ENCODE data around the gene GLB1L2.

GLB1L2 gene

GRCh38 chr11:134372536-134372935 lies 40.7 kb downstream of the GLB1L2 start:
- no peak overlapping the region for H3K27ac ChIP-seq (ENCODE audit: low read length)
- no peak overlapping the region for H3K9ac ChIP-seq (ENCODE audit: low read length)
- H3K27me3 ChIP-seq (ENCODE audit: control insufficient read depth, insufficient read depth, low read length) = no peaks in the 10 kb centered on the region
- H3K4me3 ChIP-seq (ENCODE audit: low read length) = no peak overlapping the region
- peaks cover 5% of the 10 kb centered on the region for H3K4me1 ChIP-seq (ENCODE audit: control insufficient read depth, low read depth, low read length)
- no peaks in the 10 kb centered on the region for H3K9me3 ChIP-seq (ENCODE audit: control insufficient read depth, low read depth, low read length)
- no peaks in the 10 kb centered on the region for H3K36me3 ChIP-seq (ENCODE audit: control insufficient read depth, low read depth, low read length)

GRCh38 chr11:134372961-134373360 lies 41.2 kb downstream of the GLB1L2 start:
- Histone ChIP-seq H3K4me3 (ENCODE audit: low read length) (no peak overlapping the region), H3K27me3 (ENCODE audit: control insufficient read depth, insufficient read depth, low read length) (no peaks in the 10 kb centered on the region), H3K9me3 (ENCODE audit: control insufficient read depth, low read depth, low read length) (no peaks in the 10 kb centered on the region)

GRCh38 chr11:134373591-134374052 lies 41.8 kb downstream of the GLB1L2 start:
- H3K27ac ChIP-seq (ENCODE audit: low read length) = no peak overlapping the region
- peaks cover 5% of the 10 kb centered on the region for H3K4me1 ChIP-seq (ENCODE audit: control insufficient read depth, low read depth, low read length)
- no peaks in the 10 kb centered on the region for H3K36me3 ChIP-seq (ENCODE audit: control insufficient read depth, low read depth, low read length)
- H3K9me3 ChIP-seq (ENCODE audit: control insufficient read depth, low read depth, low read length) = no peaks in the 10 kb centered on the region
- no peak overlapping the region for H3K9ac ChIP-seq (ENCODE audit: low read length)
- no peak overlapping the region for H3K4me3 ChIP-seq (ENCODE audit: low read length)
- no peaks in the 10 kb centered on the region for H3K27me3 ChIP-seq (ENCODE audit: control insufficient read depth, insufficient read depth, low read length)

More at GRCh38 chr11:134372961-134373360, 41.2 kb downstream of the GLB1L2 start:
- Histone ChIP-seq H3K4me1 (ENCODE audit: control insufficient read depth, low read depth, low read length) (peaks cover 5% of the 10 kb centered on the region), H3K9ac (ENCODE audit: low read length) (no peak overlapping the region), H3K36me3 (ENCODE audit: control insufficient read depth, low read depth, low read length) (no peaks in the 10 kb centered on the region), H3K27ac (ENCODE audit: low read length) (no peak overlapping the region)

GRCh38 chr11:134374171-134374570 lies 42.4 kb downstream of the GLB1L2 start:
- Histone ChIP-seq H3K27ac (ENCODE audit: low read length) (no peak overlapping the region), H3K4me3 (ENCODE audit: low read length) (no peak overlapping the region), H3K36me3 (ENCODE audit: control insufficient read depth, low read depth, low read length) (no peaks in the 10 kb centered on the region), H3K9ac (ENCODE audit: low read length) (no peak overlapping the region), H3K9me3 (ENCODE audit: control insufficient read depth, low read depth, low read length) (no peaks in the 10 kb centered on the region), H3K27me3 (ENCODE audit: control insufficient read depth, insufficient read depth, low read length) (no peaks in the 10 kb centered on the region), H3K4me1 (ENCODE audit: control insufficient read depth, low read depth, low read length) (peaks cover 5% of the 10 kb centered on the region)

- no peaks in the 10 kb centered on the region for H3K36me3 ChIP-seq (ENCODE audit: control insufficient read depth, low read depth, low read length)
- H3K27me3 ChIP-seq (ENCODE audit: control insufficient read depth, insufficient read depth, low read length) = no peaks in the 10 kb centered on the region
- H3K9ac ChIP-seq (ENCODE audit: low read length) = no peak overlapping the region
- H3K27ac ChIP-seq (ENCODE audit: low read length) = no peak overlapping the region
- H3K9me3 ChIP-seq (ENCODE audit: control insufficient read depth, low read depth, low read length) = no peaks in the 10 kb centered on the region
- H3K4me3 ChIP-seq (ENCODE audit: low read length) = no peak overlapping the region
- peaks cover 5% of the 10 kb centered on the region for H3K4me1 ChIP-seq (ENCODE audit: control insufficient read depth, low read depth, low read length)
These were observed 43.2 kb downstream of the GLB1L2 start for GRCh38 chr11:134374891-134375550.

GRCh38 chr11:134376150-134376921 lies 44.5 kb downstream of the GLB1L2 start:
- Histone ChIP-seq H3K4me1 (ENCODE audit: control insufficient read depth, low read depth, low read length) (peaks cover 5% of the 10 kb centered on the region), H3K9me3 (ENCODE audit: control insufficient read depth, low read depth, low read length) (no peaks in the 10 kb centered on the region), H3K27ac (ENCODE audit: low read length) (no peak overlapping the region), H3K27me3 (ENCODE audit: control insufficient read depth, insufficient read depth, low read length) (no peaks in the 10 kb centered on the region), H3K9ac (ENCODE audit: low read length) (no peak overlapping the region), H3K36me3 (ENCODE audit: control insufficient read depth, low read depth, low read length) (peaks cover 6% of the 10 kb centered on the region), H3K4me3 (ENCODE audit: low read length) (no peak overlapping the region)

GRCh38 chr11:134377876-134378275 lies 46.1 kb downstream of the GLB1L2 start:
- H3K4me1 ChIP-seq (ENCODE audit: control insufficient read depth, low read depth, low read length) = peaks cover 5% of the 10 kb centered on the region
- no peaks in the 10 kb centered on the region for H3K9me3 ChIP-seq (ENCODE audit: control insufficient read depth, low read depth, low read length)
- H3K36me3 ChIP-seq (ENCODE audit: control insufficient read depth, low read depth, low read length) = peaks cover 10% of the 10 kb centered on the region
- H3K27ac ChIP-seq (ENCODE audit: low read length) = no peak overlapping the region
- no peak overlapping the region for H3K4me3 ChIP-seq (ENCODE audit: low read length)
- H3K27me3 ChIP-seq (ENCODE audit: control insufficient read depth, insufficient read depth, low read length) = no peaks in the 10 kb centered on the region
- no peak overlapping the region for H3K9ac ChIP-seq (ENCODE audit: low read length)

GRCh38 chr11:134379241-134379640 lies 47.5 kb downstream of the GLB1L2 start:
- Histone ChIP-seq H3K27me3 (ENCODE audit: control insufficient read depth, insufficient read depth, low read length) (no peaks in the 10 kb centered on the region), H3K27ac (ENCODE audit: low read length) (no peak overlapping the region), H3K9me3 (ENCODE audit: control insufficient read depth, low read depth, low read length) (no peaks in the 10 kb centered on the region), H3K4me3 (ENCODE audit: low read length) (no peak overlapping the region), H3K9ac (ENCODE audit: low read length) (no peak overlapping the region), H3K36me3 (ENCODE audit: control insufficient read depth, low read depth, low read length) (peaks cover 10% of the 10 kb centered on the region), H3K4me1 (ENCODE audit: control insufficient read depth, low read depth, low read length) (peaks cover 5% of the 10 kb centered on the region)

- H3K4me3 ChIP-seq (ENCODE audit: low read length) = no peak overlapping the region
- peaks cover 10% of the 10 kb centered on the region for H3K36me3 ChIP-seq (ENCODE audit: control insufficient read depth, low read depth, low read length)
- no peak overlapping the region for H3K27ac ChIP-seq (ENCODE audit: low read length)
- no peaks in the 10 kb centered on the region for H3K27me3 ChIP-seq (ENCODE audit: control insufficient read depth, insufficient read depth, low read length)
- H3K9me3 ChIP-seq (ENCODE audit: control insufficient read depth, low read depth, low read length) = no peaks in the 10 kb centered on the region
- H3K4me1 ChIP-seq (ENCODE audit: control insufficient read depth, low read depth, low read length) = peaks cover 5% of the 10 kb centered on the region
- no peak overlapping the region for H3K9ac ChIP-seq (ENCODE audit: low read length)
These were observed 48.4 kb downstream of the GLB1L2 start for GRCh38 chr11:134380229-134380628.

- H3K4me3 ChIP-seq (ENCODE audit: low read length) = no peak overlapping the region
- H3K27ac ChIP-seq (ENCODE audit: low read length) = no peak overlapping the region
- no peaks in the 10 kb centered on the region for H3K9me3 ChIP-seq (ENCODE audit: control insufficient read depth, low read depth, low read length)
- peaks cover 10% of the 10 kb centered on the region for H3K36me3 ChIP-seq (ENCODE audit: control insufficient read depth, low read depth, low read length)
- H3K27me3 ChIP-seq (ENCODE audit: control insufficient read depth, insufficient read depth, low read length) = no peaks in the 10 kb centered on the region
- no peak overlapping the region for H3K9ac ChIP-seq (ENCODE audit: low read length)
- peaks cover 5% of the 10 kb centered on the region for H3K4me1 ChIP-seq (ENCODE audit: control insufficient read depth, low read depth, low read length)
These were observed 49.0 kb downstream of the GLB1L2 start for GRCh38 chr11:134380785-134381184.

GRCh38 chr11:134382257-134382656 lies 50.5 kb downstream of the GLB1L2 start:
- Histone ChIP-seq H3K9me3 (ENCODE audit: control insufficient read depth, low read depth, low read length) (no peaks in the 10 kb centered on the region), H3K27ac (ENCODE audit: low read length) (no peak overlapping the region), H3K36me3 (ENCODE audit: control insufficient read depth, low read depth, low read length) (peaks cover 12% of the 10 kb centered on the region), H3K4me1 (ENCODE audit: control insufficient read depth, low read depth, low read length) (no peaks in the 10 kb centered on the region), H3K27me3 (ENCODE audit: control insufficient read depth, insufficient read depth, low read length) (no peaks in the 10 kb centered on the region), H3K9ac (ENCODE audit: low read length) (no peak overlapping the region), H3K4me3 (ENCODE audit: low read length) (no peak overlapping the region)

GRCh38 chr11:134382830-134383229 lies 51.0 kb downstream of the GLB1L2 start:
- Histone ChIP-seq H3K9ac (ENCODE audit: low read length) (no peak overlapping the region), H3K4me3 (ENCODE audit: low read length) (no peak overlapping the region), H3K4me1 (ENCODE audit: control insufficient read depth, low read depth, low read length) (no peaks in the 10 kb centered on the region), H3K36me3 (ENCODE audit: control insufficient read depth, low read depth, low read length) (peaks cover 14% of the 10 kb centered on the region), H3K27ac (ENCODE audit: low read length) (no peak overlapping the region), H3K27me3 (ENCODE audit: control insufficient read depth, insufficient read depth, low read length) (no peaks in the 10 kb centered on the region), H3K9me3 (ENCODE audit: control insufficient read depth, low read depth, low read length) (no peaks in the 10 kb centered on the region)
